Endodermal cell (in vitro differentiated cells): ENCODE results near the gene TMIGD2. TPM values are rescaled to one million over a fixed set of nuclear protein-coding genes. Genes with fewer than 3 reads are reported as not detected.
A peak's percentile ranks its signal among the peaks of the same experiment; 100 is the strongest.
"Not testable (repeated sequence)": the region's sequence is repeated elsewhere in the genome, so short reads cannot be mapped to it uniquely, and the experiment has no call there.

Experiments
- DNase-seq: peaks from one replicate; pipeline ENCODE4 v3.0.0-alpha.2; 2017
- H3K27ac ChIP-seq: 2 replicates; pipeline ENCODE4 v1.5.1; 2013; ENCODE audit warnings: mild to moderate bottlenecking, low read depth, low read length, moderate library complexity
- H3K27me3 ChIP-seq: 2 replicates; pipeline ENCODE4 v1.6.1; 2013; ENCODE audit warnings: mild to moderate bottlenecking, low read length, moderate library complexity; ENCODE audit not compliant: insufficient read depth, control insufficient read depth, poor library complexity, severe bottlenecking
- H3K36me3 ChIP-seq: 2 replicates; pipeline ENCODE4 v1.7.0; 2013; ENCODE audit warnings: mild to moderate bottlenecking, low read length, moderate library complexity; ENCODE audit not compliant: control insufficient read depth, insufficient read depth
- H3K4me1 ChIP-seq: one replicate; pipeline ENCODE4 v1.7.0; 2013; ENCODE audit warnings: low read length; ENCODE audit not compliant: control insufficient read depth, insufficient read depth
- H3K4me3 ChIP-seq: 2 replicates; pipeline ENCODE4 v1.5.1; 2013; ENCODE audit warnings: mild to moderate bottlenecking, low read length, moderate library complexity
- H3K9ac ChIP-seq: 2 replicates; pipeline ENCODE4 v1.6.1; 2013; ENCODE audit warnings: mild to moderate bottlenecking, low read length, moderate library complexity; ENCODE audit not compliant: poor library complexity, severe bottlenecking; ENCODE audit errors: extremely low read depth
- H3K9me3 ChIP-seq: 2 replicates; pipeline ENCODE4 v1.6.1; 2013; ENCODE audit warnings: mild to moderate bottlenecking, low read length, moderate library complexity; ENCODE audit not compliant: control insufficient read depth
- H3K27ac Mint-ChIP-seq: 2 replicates; pipeline ENCODE4 v1.8.0; 2020; ENCODE audit warnings: mixed read lengths
- H3K27me3 Mint-ChIP-seq: 2 replicates; pipeline ENCODE4 v1.8.0; 2021; ENCODE audit warnings: mild to moderate bottlenecking, mixed read lengths; ENCODE audit not compliant: insufficient read depth
- H3K36me3 Mint-ChIP-seq: 2 replicates; pipeline ENCODE4 v1.8.0; 2020; ENCODE audit warnings: low read depth, mixed read lengths
- H3K4me1 Mint-ChIP-seq: 2 replicates; pipeline ENCODE4 v1.8.0; 2020; ENCODE audit warnings: mixed read lengths
- H3K4me3 Mint-ChIP-seq: 2 replicates; pipeline ENCODE4 v1.8.0; 2020; ENCODE audit warnings: mild to moderate bottlenecking, moderate library complexity, mixed read lengths
- H3K9me3 Mint-ChIP-seq: 2 replicates; pipeline ENCODE4 v1.8.0; 2020; ENCODE audit warnings: mild to moderate bottlenecking, mixed read lengths
- WGBS, 2 experiments: methylation state at CpG; one replicate each; pipeline versions ENCODE4 v1.1.5 to v1.1.7; 2013; ENCODE audit warnings: missing lambda C conversion rate in 2 of 2, mixed read lengths in 1 of 2; ENCODE audit not compliant: insufficient coverage in 1 of 2, insufficient read length in 1 of 2; 5-methylcytosine and 5-hydroxymethylcytosine counted together
- total RNA-seq, 2 donors: library from RNA; stranded (reverse); fragmentation: NEBNext Ultra II Directional in 1 of 2; extraction: Animal tissue kit (Norgen Biotek cat#: 25700) in 1 of 2; gene quantifications; 2 replicates in 1 of 2; 3 replicates in 1 of 2; pipeline ENCODE4 v1.2.1, GENCODE V29; 2021
- TF ChIP-seq, protein P1 (sequence below): fragments of 200-600 bp; sonication (generic); conservative IDR thresholded peaks from 2 replicates; pipeline ENCODE4 v1.5.0; 2021; ENCODE audit warnings: antibody characterized with exemption, mild to moderate bottlenecking

The TMIGD2 gene
- total RNA-seq, 2 donors from 2014 or later: 0.58 to 0.70 TPM

- Mint-ChIP-seq H3K36me3 (peaks cover 69% of the 10 kb centered on the region), H3K4me3 (no peak overlapping the region)
- WGBS, 2 experiments: 94 to 100% methylated on average over 2 to 5 of the region's 6 CpGs
Measured at GRCh38 chr19:4257025-4257424, 45.2 kb downstream of the TMIGD2 start.

DNA sequence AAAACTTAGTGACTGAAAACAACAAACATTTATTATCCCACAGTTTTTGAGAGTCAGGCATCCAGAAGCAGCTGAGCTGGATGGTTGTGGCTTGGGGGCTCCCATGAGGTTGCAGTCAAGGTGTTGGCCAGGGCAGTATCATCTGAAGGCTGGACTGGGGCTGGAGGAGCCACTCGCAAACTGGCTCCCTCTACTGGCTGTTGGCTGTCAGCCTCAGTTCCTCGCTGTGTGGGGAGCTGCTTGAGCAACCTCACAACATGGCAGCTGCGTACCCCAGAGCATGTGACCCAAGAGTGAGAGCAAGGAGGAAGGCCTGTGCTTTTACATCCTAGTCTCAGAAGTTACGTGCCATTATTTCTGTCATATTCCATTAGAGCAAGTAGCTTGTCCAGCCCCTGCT, 45.6 kb downstream of the TMIGD2 start:
- H3K27ac Mint-ChIP-seq: no peak overlapping the region
- peaks cover 69% of the 10 kb centered on the region for H3K36me3 Mint-ChIP-seq
- Histone ChIP-seq H3K27ac (no peak overlapping the region), H3K9ac (no peak overlapping the region), H3K4me1 (no peaks in the 10 kb centered on the region), H3K27me3 (no peaks in the 10 kb centered on the region), H3K36me3 (peaks cover 38% of the 10 kb centered on the region), H3K9me3 (peaks cover 9% of the 10 kb centered on the region), H3K4me3 (no peak overlapping the region)
- H3K4me3 Mint-ChIP-seq: no peak overlapping the region
- H3K27me3 Mint-ChIP-seq: no peaks in the 10 kb centered on the region
- TF ChIP-seq, protein P1, sequence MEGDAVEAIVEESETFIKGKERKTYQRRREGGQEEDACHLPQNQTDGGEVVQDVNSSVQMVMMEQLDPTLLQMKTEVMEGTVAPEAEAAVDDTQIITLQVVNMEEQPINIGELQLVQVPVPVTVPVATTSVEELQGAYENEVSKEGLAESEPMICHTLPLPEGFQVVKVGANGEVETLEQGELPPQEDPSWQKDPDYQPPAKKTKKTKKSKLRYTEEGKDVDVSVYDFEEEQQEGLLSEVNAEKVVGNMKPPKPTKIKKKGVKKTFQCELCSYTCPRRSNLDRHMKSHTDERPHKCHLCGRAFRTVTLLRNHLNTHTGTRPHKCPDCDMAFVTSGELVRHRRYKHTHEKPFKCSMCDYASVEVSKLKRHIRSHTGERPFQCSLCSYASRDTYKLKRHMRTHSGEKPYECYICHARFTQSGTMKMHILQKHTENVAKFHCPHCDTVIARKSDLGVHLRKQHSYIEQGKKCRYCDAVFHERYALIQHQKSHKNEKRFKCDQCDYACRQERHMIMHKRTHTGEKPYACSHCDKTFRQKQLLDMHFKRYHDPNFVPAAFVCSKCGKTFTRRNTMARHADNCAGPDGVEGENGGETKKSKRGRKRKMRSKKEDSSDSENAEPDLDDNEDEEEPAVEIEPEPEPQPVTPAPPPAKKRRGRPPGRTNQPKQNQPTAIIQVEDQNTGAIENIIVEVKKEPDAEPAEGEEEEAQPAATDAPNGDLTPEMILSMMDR: peak; percentile 48
- H3K9me3 Mint-ChIP-seq: peaks cover 27% of the 10 kb centered on the region
- no peaks in the 10 kb centered on the region for H3K4me1 Mint-ChIP-seq
- WGBS, 2 experiments: 96 to 100% methylated on average over 2 to 4 of the region's 4 CpGs
- DNase-seq: peak; percentile 63

More at GRCh38 chr19:4257025-4257424, 45.2 kb downstream of the TMIGD2 start:
- TF ChIP-seq, protein P1: no peak
- Histone ChIP-seq H3K4me1 (no peaks in the 10 kb centered on the region), H3K9me3 (peaks cover 9% of the 10 kb centered on the region), H3K4me3 (no peak overlapping the region), H3K36me3 (peaks cover 33% of the 10 kb centered on the region), H3K9ac (no peak overlapping the region), H3K27ac (no peak overlapping the region), H3K27me3 (no peaks in the 10 kb centered on the region)
- Mint-ChIP-seq H3K4me1 (no peaks in the 10 kb centered on the region), H3K9me3 (peaks cover 26% of the 10 kb centered on the region), H3K27ac (no peak overlapping the region), H3K27me3 (no peaks in the 10 kb centered on the region)
- DNase-seq: no peak

GRCh38 chr19:4246767-4247593, 55.2 kb downstream of the TMIGD2 start, which contains the start of gene YJU2:
TSS of gene YJU2 (plus strand) at chr19:4247080. CDS start at chr19:4247147, 67 bp downstream.
- no peaks in the 10 kb centered on the region for H3K9me3 ChIP-seq
- H3K27ac ChIP-seq: peak within 1 kb of the TSS; percentile 81
- no peaks in the 10 kb centered on the region for H3K4me1 ChIP-seq
- H3K4me3 ChIP-seq: peak within 1 kb of the TSS; percentile 95
- TF ChIP-seq, protein P1: peak; percentile 75
- Mint-ChIP-seq H3K4me1 (no peaks in the 10 kb centered on the region), H3K9me3 (peaks cover 6% of the 10 kb centered on the region), H3K36me3 (peaks cover 34% of the 10 kb centered on the region), H3K4me3 (peak within 1 kb of the TSS; percentile 84), H3K27ac (peak within 1 kb of the TSS; percentile 99), H3K27me3 (peaks cover 4% of the 10 kb centered on the region)
- H3K9ac ChIP-seq: peak within 1 kb of the TSS; percentile 90
- 0 to 1% methylated on average over 28 to 41 of the region's 45 CpGs for WGBS, 2 experiments
- DNase-seq: peak; percentile 99
- no peaks in the 10 kb centered on the region for H3K27me3 ChIP-seq
- H3K36me3 ChIP-seq: peaks cover 27% of the 10 kb centered on the region

DNA sequence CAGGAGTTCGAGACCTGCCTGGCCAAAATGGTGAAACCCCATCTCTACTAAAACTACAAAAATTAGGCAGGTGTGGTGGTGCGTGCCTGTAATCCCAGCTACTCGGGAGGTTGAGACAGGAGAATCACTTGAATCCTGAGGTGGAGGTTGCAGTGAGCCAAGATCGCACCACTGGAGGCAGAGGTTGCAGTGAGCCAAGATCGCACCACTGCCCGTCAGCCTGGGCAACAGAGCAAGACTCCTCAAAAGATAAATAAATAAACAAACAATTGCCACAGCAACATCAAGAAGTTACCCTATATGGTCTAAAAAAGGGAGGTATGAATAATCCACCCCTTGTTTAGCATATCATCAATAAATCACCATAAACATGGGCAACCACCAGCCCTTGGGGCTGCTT, 56.3 kb downstream of the TMIGD2 start:
- H3K4me3 Mint-ChIP-seq: peak overlapping the region; percentile 84
- H3K4me1 ChIP-seq, H3K9me3 ChIP-seq, H3K27ac Mint-ChIP-seq, H3K27ac ChIP-seq, H3K4me1 Mint-ChIP-seq, H3K27me3 ChIP-seq, H3K4me3 ChIP-seq, H3K9ac ChIP-seq, DNase-seq, H3K27me3 Mint-ChIP-seq: not testable (repeated sequence)
- peaks cover 13% of the 10 kb centered on the region for H3K9me3 Mint-ChIP-seq
- peaks cover 17% of the 10 kb centered on the region for H3K36me3 ChIP-seq
- H3K36me3 Mint-ChIP-seq: peaks cover 23% of the 10 kb centered on the region
- 89 to 98% methylated on average over 3 to 5 of the region's 6 CpGs for WGBS, 2 experiments
